HCT116 (cell line): ENCODE measurements around the gene SND1. TPM values are rescaled to one million over a fixed set of nuclear protein-coding genes. Genes with fewer than 3 reads are reported as not detected.

Experiments used
- CTCF ChIP-seq, 3 experiments: fragments of 200-600 bp in 1 of 3; sonication (generic) in 1 of 3; IDR thresholded peaks in 2 of 3; conservative IDR thresholded peaks in 1 of 3; 2 replicates each; pipeline ENCODE4 v1.5.1; 2012 to 2017; ENCODE audit warnings: low read depth in 2 of 3, low read length in 2 of 3, antibody characterized with exemption in 1 of 3, borderline replicate concordance in 1 of 3, control low read depth in 1 of 3, mild to moderate bottlenecking in 1 of 3, mixed read lengths in 1 of 3, mixed run types in 1 of 3, moderate library complexity in 1 of 3; ENCODE audit not compliant: insufficient read depth in 1 of 3
- EGR1 ChIP-seq: IDR thresholded peaks from 2 replicates; pipeline ENCODE4 v1.6.1; 2012; ENCODE audit warnings: low read depth
- JUND ChIP-seq: IDR thresholded peaks from 2 replicates; pipeline ENCODE4 v1.6.1; 2012
- POLR2A ChIP-seq: IDR thresholded peaks from 2 replicates; pipeline ENCODE4 v1.7.0; 2011; ENCODE audit warnings: borderline replicate concordance; ENCODE audit not compliant: insufficient read depth, insufficient read length; ENCODE audit errors: extremely low read depth
- POLR2AphosphoS5 ChIP-seq: IDR thresholded peaks from 2 replicates; pipeline ENCODE4 v1.6.1; 2011; ENCODE audit warnings: mild to moderate bottlenecking, low read depth, low read length, moderate library complexity
- RAD21 ChIP-seq: IDR thresholded peaks from 2 replicates; pipeline ENCODE4 v1.6.1; 2012; ENCODE audit warnings: low read depth, mild to moderate bottlenecking
- REST ChIP-seq: IDR thresholded peaks from 2 replicates; pipeline ENCODE4 v1.6.1; 2012; ENCODE audit warnings: low read depth
- SIN3A ChIP-seq: IDR thresholded peaks from 2 replicates; pipeline ENCODE4 v1.6.1; 2012; ENCODE audit warnings: low read depth
- SP1 ChIP-seq: IDR thresholded peaks from 2 replicates; pipeline ENCODE4 v1.6.1; 2012; ENCODE audit warnings: low read depth
- SRF ChIP-seq: IDR thresholded peaks from 2 replicates; pipeline ENCODE4 v1.6.1; 2012; ENCODE audit warnings: low read depth
- YY1 ChIP-seq: IDR thresholded peaks from 2 replicates; pipeline ENCODE4 v1.6.1; 2011; ENCODE audit warnings: low read length, low read depth, moderate library complexity, mild to moderate bottlenecking; ENCODE audit not compliant: insufficient replicate concordance; ENCODE audit errors: extremely low read depth
- ZFX ChIP-seq: fragments of 450-650 bp; IDR thresholded peaks from 2 replicates; pipeline ENCODE4 v1.6.1; 2017
- total RNA-seq: library from RNA; stranded (reverse); gene quantifications from one replicate; pipeline ENCODE4 v1.2.1, GENCODE V29; 2021; ENCODE audit not compliant: unreplicated experiment

SND1 gene
- total RNA-seq, 1 experiment from 2014 or later = 169 TPM

GRCh38 chr7:128108129-128108528 is 456.1 kb downstream of the SND1 start (continued):
- TF ChIP-seq CTCF (IDR thresholded peaks at IDR 0.05 in 2 of 3, conservative IDR thresholded peaks at IDR 0.05 in 1 of 3; ENCODE audit: borderline replicate concordance in 1 of 3, insufficient read depth in 1 of 3, low read depth in 2 of 3, low read length in 2 of 3) (no peak), POLR2AphosphoS5 (no peak), SIN3A (no peak), JUND (no peak), SRF (no peak), YY1 (no peak), ZFX (no peak), SP1 (no peak), RAD21 (no peak), POLR2A (no peak), REST (no peak), EGR1 (no peak)
- TF ChIP-seq, all 23 proteins: peak for 0
